Right atrium auricular region (tissue), 2 donors: Measurements from ENCODE around the gene CCL18. TPM values are rescaled to one million over a fixed set of nuclear protein-coding genes. Genes with fewer than 3 reads are reported as not detected.

Source experiments
- DNase-seq: peaks from one replicate; pipeline ENCODE4 v3.0.0-alpha.2; 2019; ENCODE audit warnings: low spot score
- H3K27ac ChIP-seq, 2 donors: fragments of 200-600 bp; sonication (generic); 1 replicate in 1 of 2; 2 replicates in 1 of 2; pipeline ENCODE4 v1.5.1; 2016 to 2019
- H3K27me3 ChIP-seq, 2 donors: fragments of 200-600 bp; sonication (generic); one replicate each; pipeline versions ENCODE4 v1.5.1 to v1.6.0; 2017 to 2019
- H3K36me3 ChIP-seq: fragments of 200-600 bp; sonication (generic); one replicate; pipeline ENCODE4 v1.5.1; 2016
- H3K4me1 ChIP-seq, 2 donors: fragments of 200-600 bp; sonication (generic); one replicate each; pipeline versions ENCODE4 v1.5.1 to v1.6.0; 2017 to 2019
- H3K4me3 ChIP-seq, 2 donors: fragments of 200-600 bp; sonication (generic); 1 replicate in 1 of 2; 2 replicates in 1 of 2; pipeline ENCODE4 v1.5.1; 2017 to 2019; ENCODE audit warnings: mild to moderate bottlenecking in 1 of 2, moderate library complexity in 1 of 2
- H3K9me3 ChIP-seq, 2 donors: fragments of 200-600 bp; sonication (generic); one replicate each; pipeline ENCODE4 v1.5.1; 2019
- CTCF ChIP-seq, 2 donors: fragments of 200-600 bp; sonication (generic); IDR thresholded peaks; one replicate each; pipeline ENCODE4 v1.5.1; 2019; ENCODE audit warnings: antibody characterized with exemption in 2 of 2
- total RNA-seq, 2 donors: library from RNA; depleted of rRNA; stranded (reverse); fragments of >200 nt; gene quantifications; one replicate each; pipeline ENCODE4 v1.1.0, GENCODE V29; 2016

CCL18 gene
- total RNA-seq, 2 donors from 2014 or later, result 1.0 to 3.6 TPM

GRCh38 chr17:36066365-36066985 lies 2.4 kb downstream of the CCL18 start:
- no peak overlapping the region for H3K27ac ChIP-seq
- TF ChIP-seq CTCF (IDR thresholded peaks at IDR 0.05), result no peak
- no peak overlapping the region for H3K4me3 ChIP-seq
- no peaks in the 10 kb centered on the region for H3K27me3 ChIP-seq
- H3K36me3 ChIP-seq, result no peaks in the 10 kb centered on the region
- DNase-seq, result no peak
- H3K9me3 ChIP-seq, result no peaks in the 10 kb centered on the region
- no peaks in the 10 kb centered on the region for H3K4me1 ChIP-seq

GRCh38 chr17:36068524-36068923 lies 4.5 kb downstream of the CCL18 start:
- TF ChIP-seq CTCF (IDR thresholded peaks at IDR 0.05), result no peak
- no peaks in the 10 kb centered on the region for H3K4me1 ChIP-seq
- H3K27me3 ChIP-seq, result no peaks in the 10 kb centered on the region
- no peak overlapping the region for H3K4me3 ChIP-seq
- DNase-seq, result no peak
- no peaks in the 10 kb centered on the region for H3K9me3 ChIP-seq
- no peaks in the 10 kb centered on the region for H3K36me3 ChIP-seq
- no peak overlapping the region for H3K27ac ChIP-seq

- Histone ChIP-seq H3K9me3 (no peaks in the 10 kb centered on the region), H3K27me3 (no peaks in the 10 kb centered on the region), H3K4me1 (no peaks in the 10 kb centered on the region), H3K36me3 (no peaks in the 10 kb centered on the region), H3K4me3 (no peak overlapping the region), H3K27ac (no peak overlapping the region)
- no peak for DNase-seq
- no peak for TF ChIP-seq CTCF (IDR thresholded peaks at IDR 0.05)
Observed at GRCh38 chr17:36069136-36069535, 5.1 kb downstream of the CCL18 start.

- Histone ChIP-seq H3K9me3 (no peaks in the 10 kb centered on the region), H3K36me3 (no peaks in the 10 kb centered on the region), H3K4me3 (no peak overlapping the region), H3K4me1 (no peaks in the 10 kb centered on the region), H3K27ac (no peak overlapping the region), H3K27me3 (no peaks in the 10 kb centered on the region)
- no peak for DNase-seq
- no peak for TF ChIP-seq CTCF (IDR thresholded peaks at IDR 0.05)
Observed at GRCh38 chr17:36070427-36070826, 6.4 kb downstream of the CCL18 start.

GRCh38 chr17:36071751-36072150 lies 7.7 kb downstream of the CCL18 start:
- no peak for TF ChIP-seq CTCF (IDR thresholded peaks at IDR 0.05)
- Histone ChIP-seq H3K9me3 (no peaks in the 10 kb centered on the region), H3K36me3 (no peaks in the 10 kb centered on the region), H3K27ac (no peak overlapping the region), H3K4me3 (no peak overlapping the region), H3K27me3 (no peaks in the 10 kb centered on the region), H3K4me1 (no peaks in the 10 kb centered on the region)
- no peak for DNase-seq
